ENCODE results near the gene MED12.
"Not testable (repeated sequence)": the region's sequence is repeated elsewhere in the genome, so short reads cannot be mapped to it uniquely, and the experiment has no call there.

MED12 gene

GRCh38 chrX:71166461-71166860 lies 48.1 kb downstream of the MED12 start:
- no peak for DNase-seq

- DNase-seq, result no peak
Observed at GRCh38 chrX:71167031-71167781, 48.8 kb downstream of the MED12 start.

GRCh38 chrX:71168134-71168533 lies 49.7 kb downstream of the MED12 start:
- no peak for DNase-seq

- no peak for DNase-seq
Observed at GRCh38 chrX:71169586-71169985, 51.2 kb downstream of the MED12 start.

GRCh38 chrX:71170660-71171059 lies 52.3 kb downstream of the MED12 start:
- DNase-seq, result no peak

GRCh38 chrX:71171110-71171801 lies 52.9 kb downstream of the MED12 start:
- no peak for DNase-seq

GRCh38 chrX:71173440-71173839 lies 55.0 kb downstream of the MED12 start:
- no peak for DNase-seq

GRCh38 chrX:71174795-71175194 lies 56.4 kb downstream of the MED12 start:
- no peak for DNase-seq

- DNase-seq, result no peak
Observed at GRCh38 chrX:71175531-71175930, 57.1 kb downstream of the MED12 start.

- DNase-seq, result no peak
Observed at GRCh38 chrX:71177327-71177726, 58.9 kb downstream of the MED12 start.

GRCh38 chrX:71178908-71179307 lies 60.5 kb downstream of the MED12 start:
- peak; percentile 8 for DNase-seq

- DNase-seq, result not testable (repeated sequence)
Observed at GRCh38 chrX:71180579-71181265, 62.3 kb downstream of the MED12 start.

- no peak for DNase-seq
Observed at GRCh38 chrX:71181558-71181909, 63.1 kb downstream of the MED12 start.

- peak; percentile 89 for DNase-seq
Observed at GRCh38 chrX:71181910-71182799, 63.8 kb downstream of the MED12 start.

- no peak for DNase-seq
Observed at GRCh38 chrX:71182871-71183270, 64.5 kb downstream of the MED12 start.

- no peak for DNase-seq
Observed at GRCh38 chrX:71183341-71183740, 64.9 kb downstream of the MED12 start.

GRCh38 chrX:71184092-71184491 lies 65.7 kb downstream of the MED12 start:
- no peak for DNase-seq

- DNase-seq, result peak; percentile 8
Observed at GRCh38 chrX:71184803-71185495, 66.6 kb downstream of the MED12 start.

- no peak for DNase-seq
Observed at GRCh38 chrX:71191248-71191647, 72.9 kb downstream of the MED12 start.
